GM11168 (cell line): ENCODE results near the gene CYB561.
"Not testable (repeated sequence)": the region's sequence is repeated elsewhere in the genome, so short reads cannot be mapped to it uniquely, and the experiment has no call there.

Experiments used
- in situ Hi-C: fragments of 300-500 bp; cut with MboI; formaldehyde crosslinking; loops from one replicate; pipeline ENCODE4 v1.12.0; 2022; ENCODE audit warnings: low sequenced_read_pairs; ENCODE audit not compliant: unreplicated experiment

The CYB561 gene

GRCh38 chr17:63479495-63480184, 33.5 kb upstream of the CYB561 start:
- in situ Hi-C loops, result loop anchor here (5.0 kb wide), 1 partner anchor 57 kb away; no protein-coding TSS in a partner anchor

GRCh38 chr17:63478814-63479494, 32.8 kb upstream of the CYB561 start:
- in situ Hi-C loops, result loop anchor here (5.0 kb wide), 1 partner anchor 57 kb away; no protein-coding TSS in a partner anchor

- in situ Hi-C loops, result loop anchor here (5.0 kb wide), 1 partner anchor 55 kb away; no protein-coding TSS in a partner anchor
These were observed 31.7 kb upstream of the CYB561 start for GRCh38 chr17:63477480-63478440.

GRCh38 chr17:63476854-63477479, 30.9 kb upstream of the CYB561 start, which contains the start of gene ACE:
TSS of gene ACE (plus strand) at chr17:63477061. CDS start at chr17:63477095, 34 bp downstream.
- in situ Hi-C loops, result loop anchor here (5.0 kb wide), 1 partner anchor 55 kb away; no protein-coding TSS in a partner anchor

- in situ Hi-C loops, result loop anchor here (5.0 kb wide), 1 partner anchor 54 kb away; no protein-coding TSS in a partner anchor
These were observed 30.4 kb upstream of the CYB561 start for GRCh38 chr17:63476459-63476853.

- in situ Hi-C loops, result loop anchor here (5.0 kb wide), 1 partner anchor 53 kb away; no protein-coding TSS in a partner anchor
These were observed 29.6 kb upstream of the CYB561 start for GRCh38 chr17:63475491-63476412.

- in situ Hi-C loops, result loop anchor here (5.0 kb wide), 1 partner anchor 53 kb away; no protein-coding TSS in a partner anchor
These were observed 28.7 kb upstream of the CYB561 start for GRCh38 chr17:63474586-63475460.

GRCh38 chr17:63474174-63474573, 28.1 kb upstream of the CYB561 start:
- in situ Hi-C loops, result no loop called here

- in situ Hi-C loops, result not testable (repeated sequence)
These were observed 22.0 kb upstream of the CYB561 start for GRCh38 chr17:63468099-63468498.

- in situ Hi-C loops, result no loop called here
These were observed 18.7 kb upstream of the CYB561 start for GRCh38 chr17:63464691-63465236.

- in situ Hi-C loops, result no loop called here
These were observed 17.7 kb upstream of the CYB561 start for GRCh38 chr17:63463771-63464170.

- in situ Hi-C loops, result no loop called here
These were observed 13.9 kb upstream of the CYB561 start for GRCh38 chr17:63460018-63460417.

GRCh38 chr17:63458478-63458877, 12.4 kb upstream of the CYB561 start:
- in situ Hi-C loops, result no loop called here

- in situ Hi-C loops, result no loop called here
These were observed 9.3 kb upstream of the CYB561 start for GRCh38 chr17:63455417-63455816.

- in situ Hi-C loops, result no loop called here
These were observed 8.8 kb upstream of the CYB561 start for GRCh38 chr17:63454915-63455314.

GRCh38 chr17:63454357-63454756, 8.3 kb upstream of the CYB561 start:
- in situ Hi-C loops, result not testable (repeated sequence)

GRCh38 chr17:63452962-63453551, 7.0 kb upstream of the CYB561 start:
- in situ Hi-C loops, result no loop called here
